IPS DF 6.9 (cell line): ENCODE data around the gene SNX1.

ENCODE experiments used
- DNase-seq: peaks from one replicate; pipeline ENCODE4 v3.0.0-alpha.2; 2013; ENCODE audit warnings: low read depth, low spot score
- H3K27ac ChIP-seq: one replicate; pipeline ENCODE4 v1.5.1; 2013; ENCODE audit warnings: low read length, control low read depth
- H3K27me3 ChIP-seq: 2 replicates; pipeline ENCODE4 v1.6.1; 2013; ENCODE audit warnings: mild to moderate bottlenecking, low read length; ENCODE audit not compliant: control insufficient read depth, insufficient read depth
- H3K36me3 ChIP-seq: 2 replicates; pipeline ENCODE4 v1.6.1; 2013; ENCODE audit warnings: low read length; ENCODE audit not compliant: control insufficient read depth, insufficient read depth
- H3K4me1 ChIP-seq: 2 replicates; pipeline ENCODE4 v1.6.1; 2013; ENCODE audit warnings: low read length; ENCODE audit not compliant: control insufficient read depth, insufficient read depth
- H3K4me3 ChIP-seq: 2 replicates; pipeline ENCODE4 v1.5.1; 2013; ENCODE audit warnings: mild to moderate bottlenecking, low read length
- H3K9me3 ChIP-seq: 2 replicates; pipeline ENCODE4 v1.6.1; 2013; ENCODE audit warnings: low read length, inconsistent platforms; ENCODE audit not compliant: control insufficient read depth, insufficient read depth
- WGBS: extraction: QIAGEN DNeasy Blood & Tissue Kit; methylation state at CpG from one replicate; pipeline ENCODE4 v1.1.7; 2013; ENCODE audit warnings: mixed read lengths, missing lambda C conversion rate; ENCODE audit not compliant: insufficient read length, insufficient coverage; 5-methylcytosine and 5-hydroxymethylcytosine counted together

Gene SNX1

GRCh38 chr15:64166102-64166890 lies 70.5 kb downstream of the SNX1 start:
- no peak for DNase-seq
- no peak overlapping the region for H3K27ac ChIP-seq
- no CpG with 5 or more reads among the region's 5 CpGs for WGBS

GRCh38 chr15:64180235-64180824 lies 84.5 kb downstream of the SNX1 start:
- Histone ChIP-seq H3K9me3 (no peaks in the 10 kb centered on the region), H3K4me3 (no peak overlapping the region), H3K27me3 (no peaks in the 10 kb centered on the region), H3K27ac (no peak overlapping the region), H3K36me3 (no peaks in the 10 kb centered on the region; the same call in 1 of the 2 replicates), H3K4me1 (no peaks in the 10 kb centered on the region)
- no CpG with 5 or more reads among the region's 8 CpGs for WGBS
- no peak for DNase-seq

More at GRCh38 chr15:64166102-64166890, 70.5 kb downstream of the SNX1 start:
- H3K4me3 ChIP-seq: no peak overlapping the region
- no peaks in the 10 kb centered on the region for H3K27me3 ChIP-seq
- H3K4me1 ChIP-seq: 0 out of 2 replicates have a peak, but pooled peaks cover 1% of the 10 kb centered on the region
- peaks cover 2% of the 10 kb centered on the region; the same call in 1 of the 2 replicates for H3K36me3 ChIP-seq
- no peaks in the 10 kb centered on the region for H3K9me3 ChIP-seq

- no peak overlapping the region for H3K4me3 ChIP-seq
- no peak for DNase-seq
- H3K9me3 ChIP-seq: no peaks in the 10 kb centered on the region
- WGBS: no CpG with 5 or more reads among the region's 4 CpGs
- H3K36me3 ChIP-seq: no peaks in the 10 kb centered on the region; the same call in 1 of the 2 replicates
- H3K27me3 ChIP-seq: no peaks in the 10 kb centered on the region
- no peaks in the 10 kb centered on the region for H3K4me1 ChIP-seq
- H3K27ac ChIP-seq: no peak overlapping the region
Observed at GRCh38 chr15:64182859-64183370, 87.1 kb downstream of the SNX1 start.

- H3K27ac ChIP-seq: no peak overlapping the region
- H3K27me3 ChIP-seq: no peaks in the 10 kb centered on the region
- H3K36me3 ChIP-seq: no peaks in the 10 kb centered on the region; the same call in 1 of the 2 replicates
- no peak overlapping the region for H3K4me3 ChIP-seq
- H3K4me1 ChIP-seq: no peaks in the 10 kb centered on the region
- DNase-seq: no peak
- H3K9me3 ChIP-seq: no peaks in the 10 kb centered on the region
- WGBS: no CpG with 5 or more reads among the region's 9 CpGs
Observed at GRCh38 chr15:64185146-64185911, 89.5 kb downstream of the SNX1 start.

- DNase-seq: no peak
- H3K27me3 ChIP-seq: no peaks in the 10 kb centered on the region
- H3K27ac ChIP-seq: no peak overlapping the region
- WGBS: no CpG with 5 or more reads among the region's 2 CpGs
- H3K9me3 ChIP-seq: no peaks in the 10 kb centered on the region
- no peaks in the 10 kb centered on the region for H3K36me3 ChIP-seq
- H3K4me3 ChIP-seq: no peak overlapping the region
- H3K4me1 ChIP-seq: no peaks in the 10 kb centered on the region
Observed at GRCh38 chr15:64187396-64188191, 91.8 kb downstream of the SNX1 start.
